ENCODE data around the gene GSTK1. TPM values are rescaled to one million over a fixed set of nuclear protein-coding genes. Genes with fewer than 3 reads are reported as not detected.

The GSTK1 gene
- polyA plus RNA-seq, 1 experiment, result 164 TPM

- CTCF ChIA-PET, result interaction anchor here (1.0 to 3.0 kb wide), 4 partner anchors 9 to 142 kb away, joined by 6 to 22 read pairs (median 12); partner anchors contain the start of gene ZYX
Observed at GRCh38 chr7:143238289-143238980, 24.8 kb upstream of the GSTK1 start.

GRCh38 chr7:143239813-143240212 is 23.4 kb upstream of the GSTK1 start:
- ChIA-PET CTCF (interaction anchor here (0.6 to 3.0 kb wide), 37 partner anchors 8 to 682 kb away, joined by 3 to 28 read pairs (median 5); partner anchors contain the start of genes CASP2, CLCN1, GSTK1 and TAS2R40), POLR2A (interaction anchor here (0.6 kb wide), 2 partner anchors 680 to 845 kb away, joined by 5 to 19 read pairs; no protein-coding TSS in a partner anchor)
- peaks cover 6% of the 10 kb centered on the region for H3K27me3 ChIP-seq (ENCODE audit: control insufficient read depth, insufficient read depth, low read length)
- TF ChIP-seq CTCF (IDR thresholded peaks at IDR 0.05; ENCODE audit: insufficient read depth, low read depth, low read length), result no peak
- no peak overlapping the region for H3K4me3 ChIP-seq (ENCODE audit: low read depth, low read length)
- peak; percentile 63 for DNase-seq (ENCODE audit: low read depth)
- H3K36me3 ChIP-seq (ENCODE audit: control insufficient read depth, insufficient read depth, low read length), result no peaks in the 10 kb centered on the region

More at GRCh38 chr7:143238289-143238980, 24.8 kb upstream of the GSTK1 start:
- no peak for TF ChIP-seq CTCF (IDR thresholded peaks at IDR 0.05; ENCODE audit: insufficient read depth, low read depth, low read length)
- no peak for DNase-seq (ENCODE audit: low read depth)
- Histone ChIP-seq H3K4me3 (ENCODE audit: low read depth, low read length) (no peak overlapping the region), H3K27me3 (ENCODE audit: control insufficient read depth, insufficient read depth, low read length) (peaks cover 2% of the 10 kb centered on the region), H3K36me3 (ENCODE audit: control insufficient read depth, insufficient read depth, low read length) (no peaks in the 10 kb centered on the region)
- POLR2A ChIA-PET, result no interaction called here

GRCh38 chr7:143240291-143241168 is 22.7 kb upstream of the GSTK1 start:
- peak; percentile 78 for DNase-seq (ENCODE audit: low read depth)
- Histone ChIP-seq H3K4me3 (ENCODE audit: low read depth, low read length) (no peak overlapping the region), H3K36me3 (ENCODE audit: control insufficient read depth, insufficient read depth, low read length) (no peaks in the 10 kb centered on the region), H3K27me3 (ENCODE audit: control insufficient read depth, insufficient read depth, low read length) (peaks cover 6% of the 10 kb centered on the region)
- CTCF ChIA-PET, result interaction anchor here (0.7 to 3.0 kb wide), 44 partner anchors 8 to 260 kb away, joined by 3 to 28 read pairs (median 5); partner anchors contain the start of genes CASP2, CLCN1, GSTK1 and TAS2R40
- POLR2A ChIA-PET, result interaction anchor here (0.6 kb wide), 2 partner anchors 159 to 845 kb away, joined by 3 to 19 read pairs; no protein-coding TSS in a partner anchor
- peak; percentile 88 for TF ChIP-seq CTCF (IDR thresholded peaks at IDR 0.05; ENCODE audit: insufficient read depth, low read depth, low read length)

- ChIA-PET POLR2A (no interaction called here), CTCF (interaction anchor here (2.4 kb wide), 1 partner anchor 175 kb away, joined by 28 read pairs; no protein-coding TSS in a partner anchor)
- H3K36me3 ChIP-seq (ENCODE audit: control insufficient read depth, insufficient read depth, low read length), result no peaks in the 10 kb centered on the region
- no peak overlapping the region for H3K4me3 ChIP-seq (ENCODE audit: low read depth, low read length)
- no peak for TF ChIP-seq CTCF (IDR thresholded peaks at IDR 0.05; ENCODE audit: insufficient read depth, low read depth, low read length)
- no peak for DNase-seq (ENCODE audit: low read depth)
- peaks cover 9% of the 10 kb centered on the region for H3K27me3 ChIP-seq (ENCODE audit: control insufficient read depth, insufficient read depth, low read length)
Observed at GRCh38 chr7:143242306-143242705, 20.9 kb upstream of the GSTK1 start.

GRCh38 chr7:143243111-143243510 is 20.1 kb upstream of the GSTK1 start:
- TF ChIP-seq CTCF (IDR thresholded peaks at IDR 0.05; ENCODE audit: insufficient read depth, low read depth, low read length), result no peak
- ChIA-PET CTCF (interaction anchor here (1.0 to 1.5 kb wide), 2 partner anchors 13 to 173 kb away, joined by 3 read pairs; no protein-coding TSS in a partner anchor), POLR2A (no interaction called here)
- no peak for DNase-seq (ENCODE audit: low read depth)
- Histone ChIP-seq H3K4me3 (ENCODE audit: low read depth, low read length) (no peak overlapping the region), H3K27me3 (ENCODE audit: control insufficient read depth, insufficient read depth, low read length) (peaks cover 9% of the 10 kb centered on the region), H3K36me3 (ENCODE audit: control insufficient read depth, insufficient read depth, low read length) (no peaks in the 10 kb centered on the region)

Data from BJ (cell line).